Measurements from ENCODE around the gene CENATAC.

Gene CENATAC

DNA sequence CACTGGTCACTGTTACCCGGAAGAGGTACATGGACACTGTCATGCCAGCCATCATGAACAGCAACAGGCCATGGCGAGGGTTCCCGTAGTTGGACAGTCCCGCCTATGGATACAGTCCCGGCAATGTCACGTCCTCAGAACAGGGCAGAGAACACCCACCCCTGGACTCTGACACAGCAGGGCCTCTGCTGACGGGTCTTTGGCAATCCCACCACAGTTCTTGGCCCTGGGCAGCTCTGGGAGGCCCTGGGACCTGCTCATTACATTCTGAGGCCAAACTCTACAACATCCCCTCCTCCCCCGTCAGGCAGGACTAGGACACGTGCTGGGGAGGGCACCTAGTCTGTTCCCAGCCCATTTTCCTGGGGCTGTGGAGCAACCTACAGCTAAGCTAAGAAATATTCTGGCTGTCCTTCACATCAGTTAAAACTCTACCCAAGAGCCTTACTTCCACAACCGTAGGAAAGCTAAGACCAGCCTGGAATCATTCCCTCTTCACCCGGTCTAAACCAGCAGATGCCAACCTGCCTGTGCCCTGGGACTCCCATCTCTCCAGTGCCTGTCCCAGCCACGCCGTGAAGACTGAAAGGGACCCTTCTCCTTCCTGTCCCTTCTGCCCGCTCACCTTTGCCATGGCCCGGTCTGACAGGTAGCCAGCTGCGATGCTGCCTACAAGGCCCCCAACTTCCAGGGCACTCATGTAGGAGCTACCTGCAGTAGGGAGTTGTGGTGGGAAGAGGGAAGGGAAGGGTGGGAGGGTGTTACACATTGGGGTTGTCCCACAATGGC lies 28.2 kb downstream of the CENATAC start:
- TF ChIP-seq, protein P1, sequence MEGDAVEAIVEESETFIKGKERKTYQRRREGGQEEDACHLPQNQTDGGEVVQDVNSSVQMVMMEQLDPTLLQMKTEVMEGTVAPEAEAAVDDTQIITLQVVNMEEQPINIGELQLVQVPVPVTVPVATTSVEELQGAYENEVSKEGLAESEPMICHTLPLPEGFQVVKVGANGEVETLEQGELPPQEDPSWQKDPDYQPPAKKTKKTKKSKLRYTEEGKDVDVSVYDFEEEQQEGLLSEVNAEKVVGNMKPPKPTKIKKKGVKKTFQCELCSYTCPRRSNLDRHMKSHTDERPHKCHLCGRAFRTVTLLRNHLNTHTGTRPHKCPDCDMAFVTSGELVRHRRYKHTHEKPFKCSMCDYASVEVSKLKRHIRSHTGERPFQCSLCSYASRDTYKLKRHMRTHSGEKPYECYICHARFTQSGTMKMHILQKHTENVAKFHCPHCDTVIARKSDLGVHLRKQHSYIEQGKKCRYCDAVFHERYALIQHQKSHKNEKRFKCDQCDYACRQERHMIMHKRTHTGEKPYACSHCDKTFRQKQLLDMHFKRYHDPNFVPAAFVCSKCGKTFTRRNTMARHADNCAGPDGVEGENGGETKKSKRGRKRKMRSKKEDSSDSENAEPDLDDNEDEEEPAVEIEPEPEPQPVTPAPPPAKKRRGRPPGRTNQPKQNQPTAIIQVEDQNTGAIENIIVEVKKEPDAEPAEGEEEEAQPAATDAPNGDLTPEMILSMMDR (IDR thresholded peaks at IDR 0.05; ENCODE audit: low read depth, low read length) = no peak
- DNase-seq (ENCODE audit: low read depth, low spot score) = no peak
- H3K4me3 ChIP-seq (ENCODE audit: low read depth, low read length) = no peak overlapping the region
- in situ Hi-C loops (cut with HindIII; ENCODE audit: low sequenced_read_pairs) = no loop called here

DNA sequence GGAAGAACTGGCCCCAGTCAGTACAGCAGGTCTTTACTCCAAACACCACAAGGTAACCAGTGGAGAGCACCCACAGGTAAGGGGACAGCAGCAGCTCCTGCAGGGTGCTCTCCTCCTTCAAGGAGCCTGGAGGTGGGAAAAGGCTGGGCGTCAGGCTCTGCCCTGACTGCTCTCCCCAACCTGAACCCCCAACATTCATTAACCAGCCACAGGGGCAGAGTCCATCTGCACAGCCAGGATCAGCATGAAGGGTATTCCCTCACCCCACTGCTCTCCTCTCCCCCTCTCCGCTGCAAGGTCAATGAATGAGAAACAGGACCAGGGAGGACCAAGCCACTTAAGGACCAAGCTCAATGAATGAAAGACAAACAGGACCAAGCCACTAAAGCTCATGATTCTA lies 29.0 kb downstream of the CENATAC start:
- H3K4me3 ChIP-seq (ENCODE audit: low read depth, low read length) = no peak overlapping the region
- DNase-seq (ENCODE audit: low read depth, low spot score) = no peak
- TF ChIP-seq, protein P1 (IDR thresholded peaks at IDR 0.05; ENCODE audit: low read depth, low read length) = no peak
- in situ Hi-C loops (cut with HindIII; ENCODE audit: low sequenced_read_pairs) = no loop called here

DNA sequence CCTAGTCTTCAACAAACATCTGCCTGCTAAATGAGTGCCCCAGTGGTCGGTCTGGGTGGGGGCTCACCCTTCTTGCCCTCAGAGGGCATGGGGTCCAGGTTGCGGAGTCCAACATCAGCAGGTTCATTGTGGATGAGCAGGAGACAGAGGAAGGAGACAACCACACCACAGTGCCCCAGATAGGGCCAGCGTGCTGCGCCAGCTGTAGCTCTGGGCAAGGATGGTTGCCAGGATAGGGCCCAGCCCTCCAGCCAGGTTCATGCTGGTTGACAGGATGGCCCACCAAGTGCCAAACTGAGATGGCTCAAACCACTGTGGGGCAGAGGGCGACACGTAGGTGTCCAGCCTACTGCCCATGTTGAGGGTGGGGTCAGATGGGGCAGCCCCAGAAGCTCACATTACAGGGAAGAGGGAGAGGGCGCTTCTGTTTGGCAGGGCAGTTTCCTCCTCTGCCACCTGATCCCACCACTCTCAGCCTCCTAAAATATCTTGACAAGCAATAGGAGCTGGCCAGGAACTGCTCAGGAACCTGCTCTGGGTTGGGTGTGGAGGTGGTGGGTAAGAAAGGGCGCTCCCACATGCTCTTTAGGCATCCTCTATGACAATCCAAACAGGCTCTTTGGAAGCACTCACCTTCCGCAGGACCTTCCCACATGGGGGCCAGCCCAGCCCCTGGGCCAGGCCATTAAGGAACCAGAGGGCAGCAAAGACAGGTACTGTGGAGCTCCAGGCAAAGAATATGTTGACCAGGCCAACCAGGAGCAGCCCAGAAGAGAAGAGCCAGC lies 29.8 kb downstream of the CENATAC start:
- H3K4me3 ChIP-seq (ENCODE audit: low read depth, low read length) = no peak overlapping the region
- in situ Hi-C loops (cut with HindIII; ENCODE audit: low sequenced_read_pairs) = no loop called here

DNA sequence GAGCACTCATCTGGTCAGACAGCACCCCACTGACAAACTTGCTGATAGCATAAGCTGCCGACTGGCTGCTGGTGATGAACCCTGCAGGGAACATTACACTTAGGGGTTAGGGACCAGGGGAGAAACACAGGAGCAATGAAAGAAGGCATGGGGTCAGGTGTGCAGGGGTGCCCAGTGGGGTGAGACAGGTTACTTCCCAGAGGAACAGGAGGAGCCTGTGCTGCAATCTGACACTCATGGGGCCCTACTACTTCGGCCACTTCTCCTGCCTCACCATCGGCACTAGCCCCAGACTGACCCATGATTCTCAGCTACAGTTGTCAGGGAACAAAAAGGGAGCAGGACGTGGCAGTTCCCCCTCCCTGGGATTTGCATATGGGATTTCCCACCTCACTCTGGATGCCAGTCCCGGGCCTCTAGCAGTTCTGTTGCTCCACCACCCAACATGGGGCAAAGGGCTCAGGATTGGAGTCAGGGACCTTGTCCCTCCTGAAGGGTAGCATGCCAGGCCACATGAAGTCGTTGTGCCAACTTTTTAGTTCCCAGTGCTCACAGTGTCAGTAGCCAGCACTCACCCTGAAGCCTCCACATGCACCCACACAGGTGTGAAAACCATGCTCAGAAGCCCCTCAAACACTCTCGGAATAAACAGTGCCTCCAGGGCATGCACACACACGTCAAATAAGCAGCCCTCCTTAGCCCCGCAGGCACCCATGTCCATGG lies 30.6 kb downstream of the CENATAC start:
- TF ChIP-seq, protein P1 (IDR thresholded peaks at IDR 0.05; ENCODE audit: low read depth, low read length) = no peak
- H3K4me3 ChIP-seq (ENCODE audit: low read depth, low read length) = no peak overlapping the region
- in situ Hi-C loops (cut with HindIII; ENCODE audit: low sequenced_read_pairs) = no loop called here
- DNase-seq (ENCODE audit: low read depth, low spot score) = no peak

More for the DNA sequence above, 29.8 kb downstream of the CENATAC start:
- DNase-seq (ENCODE audit: low read depth, low spot score) = no peak
- TF ChIP-seq, protein P1 (IDR thresholded peaks at IDR 0.05; ENCODE audit: low read depth, low read length) = no peak

DNA sequence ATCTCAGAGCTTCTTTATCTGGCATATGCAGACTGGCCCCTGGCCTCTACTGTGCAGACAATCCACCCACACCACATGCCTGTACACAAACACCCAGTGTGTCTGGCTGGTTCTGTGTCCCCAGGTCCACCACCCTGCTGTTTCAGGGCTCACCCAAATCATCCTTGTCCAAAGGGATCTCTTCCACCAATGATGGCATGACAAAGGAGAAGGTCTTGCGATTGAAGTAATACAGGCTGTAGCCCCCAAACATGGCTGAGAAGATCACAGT lies 31.1 kb downstream of the CENATAC start:
- in situ Hi-C loops (cut with HindIII; ENCODE audit: low sequenced_read_pairs) = no loop called here
- no peak overlapping the region for H3K4me3 ChIP-seq (ENCODE audit: low read depth, low read length)
- TF ChIP-seq, protein P1 (IDR thresholded peaks at IDR 0.05; ENCODE audit: low read depth, low read length) = no peak
- no peak for DNase-seq (ENCODE audit: low read depth, low spot score)

DNA sequence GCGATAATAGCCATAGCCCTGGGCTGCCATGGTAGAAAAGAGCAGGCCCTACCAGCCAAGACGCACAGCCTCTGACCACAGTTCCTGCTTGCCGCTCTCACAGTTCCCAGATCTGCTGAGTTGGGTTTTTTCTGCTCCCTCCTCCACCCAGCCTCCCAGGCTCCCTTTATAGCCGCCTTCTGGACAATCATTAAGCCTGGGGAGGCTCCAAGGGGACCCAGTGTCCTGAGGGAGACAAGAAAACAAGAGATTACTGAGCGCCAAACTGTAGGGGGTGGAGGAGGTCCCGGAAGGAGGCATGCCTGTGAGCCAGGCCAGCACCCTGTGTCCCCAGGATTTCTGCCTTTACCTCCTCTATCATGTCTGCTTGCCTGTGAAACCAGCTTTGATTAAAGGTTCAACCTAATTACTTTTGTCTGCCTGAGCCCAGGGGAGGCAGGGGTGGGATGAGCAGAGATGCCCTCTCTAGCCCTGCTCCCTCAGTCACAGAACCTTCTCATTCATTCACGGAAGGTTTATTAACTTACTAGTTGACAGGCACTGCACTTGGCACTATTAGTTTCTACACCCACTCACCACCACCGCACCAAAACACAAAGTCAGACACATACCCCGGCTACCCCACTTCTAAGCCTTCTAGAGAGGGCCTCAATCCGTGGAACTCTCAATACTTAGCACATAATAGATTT lies 31.5 kb downstream of the CENATAC start:
- in situ Hi-C loops (cut with HindIII; ENCODE audit: low sequenced_read_pairs) = no loop called here
- DNase-seq (ENCODE audit: low read depth, low spot score) = no peak
- H3K4me3 ChIP-seq (ENCODE audit: low read depth, low read length) = peak overlapping the region; percentile 61
- TF ChIP-seq, protein P1 (IDR thresholded peaks at IDR 0.05; ENCODE audit: low read depth, low read length) = no peak

All from astrocyte of the spinal cord (primary cell).